Neural progenitor cell (in vitro differentiated cells): Measurements from ENCODE around the gene PRCP.

Experiments
- EZH2 ChIP-seq: fragments of 200-600 bp; sonication (generic); IDR thresholded peaks from 2 replicates; pipeline ENCODE4 v1.6.1; 2017; ENCODE audit warnings: antibody characterized with exemption, mild to moderate bottlenecking, moderate library complexity
- TF ChIP-seq, protein P1 (sequence below): fragments of 200-600 bp; sonication (generic); IDR thresholded peaks from 2 replicates; pipeline ENCODE4 v1.5.1; 2017; ENCODE audit warnings: antibody characterized with exemption, mild to moderate bottlenecking

DNA sequence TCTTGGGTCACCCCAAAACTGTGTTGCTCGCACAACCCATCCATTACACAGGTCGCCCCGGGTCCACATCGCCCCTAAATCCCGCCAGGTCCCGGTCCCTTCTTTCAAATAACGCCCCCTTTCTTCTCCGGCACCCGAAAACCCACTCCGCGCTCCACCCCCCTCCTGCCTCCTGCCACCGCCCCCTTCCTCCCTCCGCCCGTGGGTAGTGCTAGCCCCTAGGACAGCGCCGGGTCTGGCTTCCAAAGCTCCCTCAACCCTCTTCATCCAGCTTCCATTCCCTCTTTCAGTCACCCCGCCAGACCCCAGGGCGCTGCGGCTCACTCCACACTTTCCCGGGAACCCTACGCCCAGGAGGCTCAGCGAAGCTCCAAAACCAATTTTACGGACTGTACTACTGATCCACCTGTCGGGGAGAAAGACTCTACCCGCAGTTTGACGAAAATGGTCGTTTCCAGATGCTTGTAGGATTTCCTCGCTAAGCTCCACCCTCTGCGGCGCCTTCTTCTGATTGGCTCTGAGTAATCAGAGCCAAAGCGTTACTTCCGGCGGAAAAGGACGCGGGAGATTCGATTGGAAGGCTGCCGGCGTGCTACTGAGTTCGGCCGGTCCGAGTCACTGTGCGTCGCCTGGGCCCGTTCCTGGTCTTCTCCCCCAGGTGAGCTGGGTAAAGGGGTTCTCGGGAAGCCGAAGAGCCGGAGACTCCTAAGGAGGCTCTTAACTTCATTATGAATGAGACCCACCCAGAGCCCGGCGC, 1.1 kb upstream of the PRCP start, which contains the start of gene DDIAS:
- TF ChIP-seq, protein P1, sequence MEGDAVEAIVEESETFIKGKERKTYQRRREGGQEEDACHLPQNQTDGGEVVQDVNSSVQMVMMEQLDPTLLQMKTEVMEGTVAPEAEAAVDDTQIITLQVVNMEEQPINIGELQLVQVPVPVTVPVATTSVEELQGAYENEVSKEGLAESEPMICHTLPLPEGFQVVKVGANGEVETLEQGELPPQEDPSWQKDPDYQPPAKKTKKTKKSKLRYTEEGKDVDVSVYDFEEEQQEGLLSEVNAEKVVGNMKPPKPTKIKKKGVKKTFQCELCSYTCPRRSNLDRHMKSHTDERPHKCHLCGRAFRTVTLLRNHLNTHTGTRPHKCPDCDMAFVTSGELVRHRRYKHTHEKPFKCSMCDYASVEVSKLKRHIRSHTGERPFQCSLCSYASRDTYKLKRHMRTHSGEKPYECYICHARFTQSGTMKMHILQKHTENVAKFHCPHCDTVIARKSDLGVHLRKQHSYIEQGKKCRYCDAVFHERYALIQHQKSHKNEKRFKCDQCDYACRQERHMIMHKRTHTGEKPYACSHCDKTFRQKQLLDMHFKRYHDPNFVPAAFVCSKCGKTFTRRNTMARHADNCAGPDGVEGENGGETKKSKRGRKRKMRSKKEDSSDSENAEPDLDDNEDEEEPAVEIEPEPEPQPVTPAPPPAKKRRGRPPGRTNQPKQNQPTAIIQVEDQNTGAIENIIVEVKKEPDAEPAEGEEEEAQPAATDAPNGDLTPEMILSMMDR = no peak
- TF ChIP-seq EZH2 = no peak
